HG03139 (cell line): ENCODE measurements around the gene CDRT4.
"Not testable (repeated sequence)": the region's sequence is repeated elsewhere in the genome, so short reads cannot be mapped to it uniquely, and the experiment has no call there.

Experiments used
- ATAC-seq: cut with Tn5 transposase; IDR thresholded peaks from one replicate; pipeline ENCODE4 v1.9.1; 2021; ENCODE audit not compliant: unreplicated experiment

The CDRT4 gene

DNA sequence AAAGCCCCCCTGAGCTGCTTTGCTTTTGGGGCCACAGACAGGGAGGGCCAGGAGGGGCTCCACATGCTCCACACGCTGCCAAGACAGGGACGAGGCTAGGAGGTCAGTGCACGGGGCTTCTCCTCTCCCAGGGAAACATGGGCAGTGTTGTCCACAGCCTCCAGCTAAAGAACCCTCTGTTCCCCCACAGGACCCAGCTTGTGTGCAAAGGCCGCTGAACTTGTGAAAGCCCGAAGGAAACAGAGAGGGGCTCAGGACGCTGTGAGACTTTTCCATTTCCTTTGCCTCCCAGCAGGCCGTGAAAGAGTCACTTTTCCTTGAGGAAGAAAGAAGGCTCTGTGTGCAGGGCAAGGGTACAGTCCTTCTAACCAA, 9.7 kb downstream of the CDRT4 start:
- no peak for ATAC-seq

DNA sequence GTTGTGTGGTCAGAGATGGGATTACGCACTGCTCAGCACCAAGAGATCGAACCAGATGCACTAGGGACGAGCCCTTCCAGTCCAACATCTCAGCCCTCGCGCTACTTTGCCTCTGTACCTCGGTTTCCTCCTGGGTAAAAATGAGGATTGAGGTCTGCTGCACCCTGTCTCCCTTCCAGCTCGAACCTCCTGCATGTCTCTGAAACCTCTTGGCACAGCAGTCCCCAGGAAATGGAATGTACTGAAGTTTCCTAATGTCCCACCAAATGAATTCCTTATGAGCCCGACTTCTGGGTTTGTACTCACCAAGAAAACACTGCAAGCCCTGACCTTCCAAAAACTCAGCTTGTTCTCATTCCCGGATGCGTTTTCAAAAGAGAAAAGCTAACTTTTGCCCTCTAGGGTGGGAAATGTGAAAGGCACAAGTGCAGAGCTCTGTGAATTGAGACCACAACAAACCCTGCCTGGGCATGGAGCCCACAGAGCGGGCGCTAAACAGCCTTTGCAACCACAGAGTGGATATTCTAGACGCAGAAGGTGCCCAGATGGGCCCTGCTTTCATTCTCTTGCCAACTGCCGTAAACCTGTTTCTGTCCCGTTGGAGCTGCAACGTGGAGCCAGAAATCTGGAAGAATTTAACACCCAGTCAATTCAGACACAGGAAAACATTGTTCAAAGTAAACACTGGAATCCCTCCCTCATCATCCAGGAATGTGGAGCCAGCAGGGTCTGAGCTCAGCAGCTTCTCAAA, 10.3 kb downstream of the CDRT4 start:
- ATAC-seq = no peak

DNA sequence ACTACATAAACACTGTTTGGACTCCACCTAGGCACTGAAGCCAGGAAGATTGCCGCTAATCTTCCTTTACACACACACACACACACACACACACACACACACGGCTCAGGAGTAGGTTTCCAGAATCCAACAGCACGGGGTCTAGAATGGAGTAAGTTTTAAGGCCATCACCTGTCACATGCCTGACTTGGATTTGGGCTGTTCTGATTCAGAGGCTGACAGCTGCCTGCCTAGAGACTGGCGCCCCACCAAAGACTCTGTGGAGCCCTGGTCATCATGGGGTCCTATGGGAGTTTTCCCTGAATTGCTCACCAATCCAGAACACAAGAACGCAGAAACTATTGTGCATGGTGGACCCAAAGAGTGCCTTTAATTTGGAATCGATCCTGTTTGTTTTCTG, 10.9 kb downstream of the CDRT4 start:
- ATAC-seq = no peak

DNA sequence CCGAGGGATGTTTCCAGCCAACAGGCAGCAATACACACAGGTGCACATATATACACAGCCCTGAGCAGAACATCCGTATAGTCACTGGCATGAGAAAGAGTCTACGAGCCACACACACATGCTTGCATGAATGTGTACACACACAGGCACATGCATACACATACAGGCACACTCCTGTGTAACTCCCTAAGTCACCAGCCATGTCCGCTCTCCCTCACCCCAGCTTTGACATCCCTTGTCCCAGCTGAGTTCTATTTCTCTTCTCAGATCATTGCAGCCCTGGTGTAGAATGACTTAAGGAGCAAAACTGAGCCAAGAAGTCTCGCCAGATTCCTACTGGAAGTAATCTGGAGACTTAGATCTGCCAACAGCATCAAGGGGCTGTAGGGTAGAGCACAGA, 13.1 kb downstream of the CDRT4 start:
- no peak for ATAC-seq

DNA sequence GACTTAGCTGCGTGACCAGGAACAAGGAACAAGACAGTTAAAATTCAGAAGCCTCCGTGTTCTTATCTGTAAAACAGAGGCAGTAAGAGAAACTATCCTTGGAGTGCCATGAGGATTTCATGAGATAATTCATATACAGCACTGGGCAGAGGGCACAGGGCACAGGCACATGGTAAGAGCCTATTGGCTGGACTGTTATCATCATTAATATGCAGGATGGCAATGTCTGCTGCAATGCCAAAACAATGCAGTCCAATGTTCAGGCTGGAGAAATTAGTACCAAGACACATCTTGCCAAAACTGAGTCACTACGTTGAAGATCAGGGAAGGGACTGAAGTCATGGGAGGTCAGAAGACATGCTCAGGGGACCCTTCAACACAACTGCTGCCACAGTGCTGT, 13.6 kb downstream of the CDRT4 start:
- no peak for ATAC-seq

DNA sequence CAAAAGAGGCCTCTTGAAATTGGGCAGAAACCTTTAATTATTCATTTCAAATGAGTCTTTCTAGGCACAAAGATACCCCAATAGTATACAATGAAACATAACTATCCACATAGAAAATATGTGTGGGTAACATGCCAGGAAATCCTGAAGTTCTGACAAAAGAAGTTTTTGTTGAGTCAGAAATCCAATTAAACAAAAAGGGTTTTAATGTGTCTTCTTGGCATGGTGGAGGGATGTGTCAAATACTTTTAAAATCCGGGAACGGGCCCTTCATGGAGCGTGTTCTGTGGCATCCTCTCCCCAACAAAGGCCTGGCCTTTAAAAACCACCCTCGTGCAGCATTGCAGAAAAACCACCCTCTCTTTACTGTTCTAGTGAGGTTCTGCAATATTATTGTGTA, 14.2 kb downstream of the CDRT4 start:
- ATAC-seq = no peak

DNA sequence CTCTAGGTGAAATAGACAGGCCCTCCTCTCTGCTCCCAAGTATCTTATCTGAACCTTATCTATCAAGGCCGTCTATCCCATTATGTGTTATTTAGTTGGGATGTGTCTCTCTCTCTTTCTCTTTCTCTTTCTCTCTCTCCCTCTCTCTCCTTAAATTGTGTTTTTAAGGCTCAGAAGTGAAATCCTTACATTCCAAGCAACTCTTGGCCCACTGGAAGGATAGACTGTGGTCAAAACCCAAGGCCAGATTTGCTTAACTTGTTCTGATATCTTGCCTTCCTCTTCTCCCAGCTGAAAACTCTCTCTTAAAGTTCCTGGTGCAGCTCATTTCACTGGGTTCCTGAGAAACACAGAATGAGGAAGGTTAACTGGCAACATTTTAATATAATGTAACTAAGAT, 14.7 kb downstream of the CDRT4 start:
- no peak for ATAC-seq

DNA sequence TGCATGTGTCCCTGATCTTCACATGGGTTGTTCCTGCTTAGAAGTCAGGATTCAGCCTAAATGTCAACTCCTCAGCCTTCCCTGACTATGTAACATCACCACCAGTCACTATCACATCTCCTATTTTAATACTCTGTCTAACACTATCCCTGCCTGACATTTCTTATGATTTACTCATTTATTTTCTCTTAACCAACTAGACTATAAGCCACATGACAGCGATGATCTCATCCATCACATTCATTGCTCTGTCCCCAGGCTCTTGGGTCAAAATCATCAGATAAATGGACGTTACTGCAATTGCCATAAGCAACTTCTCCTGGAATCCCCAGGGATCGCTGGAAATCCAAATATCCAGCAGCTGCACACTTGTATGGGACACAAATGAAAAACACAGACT, 15.7 kb downstream of the CDRT4 start:
- no peak for ATAC-seq

DNA sequence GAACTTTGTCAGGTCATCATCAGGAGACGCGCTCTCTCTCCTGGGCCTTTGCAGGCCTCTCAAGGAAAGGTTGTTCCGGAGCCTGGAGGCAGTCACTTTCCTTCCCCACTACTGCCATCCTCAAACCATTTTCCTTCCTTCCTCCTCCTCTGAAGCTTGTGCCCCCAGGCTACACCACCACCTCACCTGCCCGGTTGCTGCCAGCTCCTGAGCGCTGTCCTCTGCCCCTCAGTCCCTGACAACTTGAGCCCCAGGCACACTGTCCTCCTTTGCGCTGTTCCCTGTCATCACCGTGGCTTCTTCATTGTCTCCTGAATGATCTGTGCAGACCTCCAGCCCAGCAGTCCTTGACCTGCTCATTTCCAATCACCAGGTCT, 18.9 kb downstream of the CDRT4 start:
- no peak for ATAC-seq

DNA sequence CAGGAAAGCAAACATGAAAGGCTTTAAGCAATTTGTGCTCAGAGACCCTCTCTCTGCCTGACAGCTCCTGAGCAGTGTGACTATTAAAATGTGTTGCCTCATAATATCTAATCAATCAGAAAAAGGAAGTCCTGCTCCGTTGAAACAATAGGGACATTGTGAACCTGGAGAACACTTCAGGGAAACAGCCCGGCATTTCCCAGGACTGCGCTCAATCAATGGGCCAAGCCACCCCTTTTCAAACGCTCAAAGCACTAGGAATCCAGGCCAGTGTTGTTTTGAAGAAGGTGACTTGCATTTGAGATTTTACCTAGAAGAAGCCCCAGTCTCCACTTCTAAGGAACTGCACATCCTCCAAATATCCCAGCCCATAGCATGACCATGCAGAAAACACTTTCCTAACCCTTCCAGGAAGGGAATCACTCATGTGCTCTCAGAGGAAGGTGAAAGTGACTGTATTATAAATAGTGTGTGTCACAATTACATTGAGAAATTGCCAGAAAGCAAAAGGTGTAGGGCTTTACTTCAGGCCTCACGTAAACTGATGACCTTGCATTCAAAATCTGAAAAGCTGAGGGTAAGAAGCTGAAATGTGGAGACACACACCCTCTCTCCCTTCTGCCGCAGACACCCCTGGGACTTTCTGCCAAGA, 19.4 kb downstream of the CDRT4 start:
- no peak for ATAC-seq

DNA sequence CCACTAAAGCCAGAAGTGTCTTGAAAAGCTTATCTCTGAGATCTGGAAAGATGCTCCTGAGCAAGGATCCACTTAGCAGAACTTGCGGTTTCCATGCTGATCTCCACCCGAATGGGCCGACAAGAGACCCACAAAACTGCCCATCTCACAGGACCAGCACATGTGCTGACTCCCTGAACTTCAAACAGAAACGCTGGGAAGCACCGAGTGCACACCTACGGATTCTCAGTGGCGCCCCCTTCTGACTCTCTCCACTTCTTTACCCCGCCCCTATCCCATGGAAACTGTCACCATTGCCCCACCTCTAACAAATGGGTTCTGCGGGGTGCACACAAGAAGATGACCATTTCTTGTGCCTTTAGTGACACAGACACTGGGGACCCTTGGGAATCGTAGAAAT, 21.4 kb downstream of the CDRT4 start:
- ATAC-seq = no peak

DNA sequence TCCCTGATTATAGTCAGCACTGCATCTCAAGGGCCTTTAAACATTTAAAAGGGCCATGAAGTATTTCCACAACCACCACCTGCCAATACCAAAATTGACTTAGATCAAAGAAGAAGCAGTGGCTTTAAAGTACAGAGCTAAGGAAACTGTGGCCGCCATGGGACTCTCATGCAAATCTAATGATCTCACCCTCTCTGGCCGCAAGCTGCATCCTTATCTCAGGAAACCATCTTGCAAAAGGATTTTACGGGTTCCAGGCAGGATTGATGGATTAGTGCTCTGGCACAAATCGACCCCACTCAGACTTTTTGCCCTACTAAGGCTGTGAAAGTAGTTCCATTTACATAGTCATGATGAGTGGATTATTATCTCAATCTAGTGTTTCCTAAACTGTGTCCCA, 22.6 kb downstream of the CDRT4 start:
- no peak for ATAC-seq

DNA sequence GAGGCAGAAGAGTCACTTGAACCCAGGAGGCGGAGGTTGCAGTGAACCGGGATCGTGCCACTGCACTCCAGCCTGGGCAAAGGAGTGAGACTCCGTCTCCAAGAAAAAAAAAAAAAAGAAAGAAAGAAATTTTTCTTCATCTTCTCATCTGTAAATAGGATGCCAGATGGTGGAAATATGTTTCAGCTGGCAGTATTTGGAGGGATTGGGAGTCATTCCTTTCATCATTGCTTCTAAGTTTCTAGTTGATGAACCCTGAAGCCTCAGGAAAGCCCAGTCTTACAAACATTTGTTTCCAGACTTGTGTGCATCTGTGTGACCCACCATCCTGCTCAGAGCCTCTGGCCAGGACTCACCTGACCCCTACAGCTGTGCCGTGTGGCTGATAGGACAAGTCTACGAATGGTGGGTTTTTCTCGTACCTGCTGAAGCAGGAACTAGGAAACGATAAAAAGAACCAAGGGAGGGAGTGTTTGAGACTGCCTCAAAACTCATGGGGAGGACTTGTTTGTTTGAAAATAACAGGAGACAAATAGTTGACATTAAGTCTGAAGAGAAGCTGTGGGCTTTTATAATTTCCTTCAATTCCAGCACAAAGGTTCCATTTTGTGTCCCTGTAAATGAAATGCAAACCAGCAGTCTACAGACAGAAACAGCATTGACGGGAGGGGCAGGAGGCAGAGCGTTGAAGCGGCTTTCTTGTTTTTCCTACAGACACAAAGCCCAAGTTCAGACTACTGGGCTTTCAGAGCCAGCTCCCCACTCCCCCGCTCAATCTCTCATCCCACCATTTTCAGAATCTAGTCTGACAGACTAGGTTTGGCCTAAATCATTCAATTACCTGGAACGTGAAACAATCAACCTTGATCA, 24.9 kb downstream of the CDRT4 start:
- no peak for ATAC-seq

DNA sequence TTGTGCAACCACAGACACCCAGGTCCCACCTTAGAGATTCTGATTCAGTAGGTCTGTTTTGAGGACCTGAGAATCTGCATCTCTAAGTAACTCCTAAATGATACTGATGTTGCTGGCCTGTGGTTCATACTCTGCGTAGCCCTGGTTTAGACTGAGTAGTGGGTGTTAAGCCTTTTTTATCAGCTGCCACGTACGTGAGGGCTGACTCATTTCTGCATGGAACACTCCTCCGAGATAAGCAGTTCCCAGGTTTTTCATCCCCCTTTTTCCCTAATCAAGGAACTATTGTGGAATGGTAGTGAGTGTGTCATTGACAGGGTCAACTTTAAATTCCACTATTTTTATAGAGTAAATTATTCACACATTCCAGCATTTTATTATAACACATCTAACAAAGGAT, 26.1 kb downstream of the CDRT4 start:
- ATAC-seq = no peak

DNA sequence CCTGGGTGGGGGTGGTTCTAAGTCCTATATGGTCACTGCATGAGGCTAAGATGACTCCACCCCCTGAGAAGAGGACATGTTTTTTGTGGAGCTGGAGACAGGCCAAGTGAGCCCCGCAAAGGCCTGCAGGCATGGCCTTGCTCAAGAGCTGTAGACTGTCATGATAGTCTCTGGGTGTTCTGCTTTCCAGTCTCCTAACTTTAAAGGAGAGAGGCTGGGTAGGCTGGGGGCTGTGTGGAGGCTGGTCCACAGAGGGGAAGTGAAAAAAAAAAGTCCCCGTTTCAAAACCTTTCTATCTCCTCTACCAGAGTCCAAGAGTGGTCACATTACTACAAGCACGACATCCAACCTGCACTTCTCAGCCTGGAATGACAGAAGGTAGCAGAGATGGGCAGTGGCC, 27.1 kb downstream of the CDRT4 start:
- ATAC-seq = no peak

DNA sequence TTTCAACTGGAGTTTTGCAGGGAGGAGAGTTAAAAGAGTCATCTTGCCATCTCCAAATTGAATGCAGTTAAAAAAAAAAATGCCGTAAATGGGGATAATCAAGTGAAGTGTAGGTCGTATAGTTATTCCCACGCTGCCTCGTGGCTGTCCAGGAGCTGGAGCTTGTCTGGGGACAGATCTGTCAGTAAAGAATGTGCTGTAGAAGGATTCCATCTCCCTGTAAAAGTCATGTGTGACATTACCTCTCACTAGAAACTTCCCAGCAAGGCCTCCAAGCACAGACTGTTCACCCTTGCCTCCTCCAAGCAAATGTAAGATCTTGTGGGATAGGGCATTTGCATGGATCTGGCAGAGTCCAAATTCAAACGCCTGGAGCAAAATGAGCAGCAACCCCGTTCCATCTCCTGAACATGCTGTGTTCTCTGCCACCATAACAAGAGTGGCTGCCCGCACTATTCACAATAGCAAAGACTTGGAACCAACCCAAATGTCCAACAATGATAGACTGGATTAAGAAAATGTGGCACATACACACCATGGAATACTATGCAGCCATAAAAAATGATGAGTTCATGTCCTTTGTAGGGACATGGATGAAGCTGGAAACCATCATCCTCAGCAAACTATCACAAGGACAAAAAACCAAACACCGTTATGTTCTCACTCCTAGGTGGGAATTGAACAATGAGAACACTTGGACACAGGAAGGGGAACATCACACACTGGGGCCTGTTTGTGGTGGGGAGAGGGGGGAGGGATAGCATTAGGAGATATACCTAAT, 28.0 kb downstream of the CDRT4 start:
- not testable (repeated sequence) for ATAC-seq

DNA sequence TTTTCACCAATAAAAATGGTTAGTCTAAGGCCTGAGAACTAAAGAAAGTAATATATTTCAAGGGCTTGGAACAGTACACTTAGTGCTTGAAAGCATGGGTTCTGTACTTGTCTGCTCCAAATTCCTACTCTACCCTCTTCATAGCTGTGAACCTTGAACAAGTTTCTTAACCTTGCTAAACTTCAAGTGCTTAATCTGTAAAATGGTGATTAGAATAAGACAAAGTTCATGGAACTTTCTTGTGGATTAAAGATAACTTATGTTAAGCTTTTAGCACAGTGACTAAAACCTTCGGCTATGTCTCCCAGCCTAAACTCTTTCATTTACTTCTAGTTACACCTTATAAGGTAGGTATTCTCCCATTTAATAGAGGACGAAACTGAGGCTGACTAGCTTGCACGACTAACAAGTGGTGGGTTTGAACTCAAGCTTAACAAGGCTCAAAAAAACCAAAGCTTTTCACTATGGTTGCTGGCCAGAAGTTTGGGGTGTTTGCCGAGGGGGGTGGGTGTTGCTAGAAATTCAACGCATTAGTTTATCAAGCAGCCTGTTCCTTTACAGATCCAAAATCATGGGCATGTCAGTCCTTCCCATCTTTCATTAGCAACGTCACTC, 28.8 kb downstream of the CDRT4 start:
- no peak for ATAC-seq

DNA sequence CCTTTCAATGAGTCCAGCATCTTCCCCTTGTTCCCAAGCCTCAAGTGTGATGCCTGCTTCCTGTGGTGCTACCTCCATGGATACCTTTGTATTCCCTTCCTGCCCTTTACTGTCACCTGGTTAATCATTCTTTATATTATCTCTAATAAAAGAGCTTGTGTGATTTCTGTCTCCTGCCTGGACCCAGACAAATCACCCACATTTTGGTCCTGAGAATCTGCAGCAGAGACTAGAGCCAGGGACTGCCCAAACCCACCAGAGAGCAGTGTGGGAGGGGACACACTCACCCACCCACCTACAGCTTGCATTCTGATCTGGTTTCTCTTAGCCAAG, 30.2 kb downstream of the CDRT4 start:
- ATAC-seq = no peak

DNA sequence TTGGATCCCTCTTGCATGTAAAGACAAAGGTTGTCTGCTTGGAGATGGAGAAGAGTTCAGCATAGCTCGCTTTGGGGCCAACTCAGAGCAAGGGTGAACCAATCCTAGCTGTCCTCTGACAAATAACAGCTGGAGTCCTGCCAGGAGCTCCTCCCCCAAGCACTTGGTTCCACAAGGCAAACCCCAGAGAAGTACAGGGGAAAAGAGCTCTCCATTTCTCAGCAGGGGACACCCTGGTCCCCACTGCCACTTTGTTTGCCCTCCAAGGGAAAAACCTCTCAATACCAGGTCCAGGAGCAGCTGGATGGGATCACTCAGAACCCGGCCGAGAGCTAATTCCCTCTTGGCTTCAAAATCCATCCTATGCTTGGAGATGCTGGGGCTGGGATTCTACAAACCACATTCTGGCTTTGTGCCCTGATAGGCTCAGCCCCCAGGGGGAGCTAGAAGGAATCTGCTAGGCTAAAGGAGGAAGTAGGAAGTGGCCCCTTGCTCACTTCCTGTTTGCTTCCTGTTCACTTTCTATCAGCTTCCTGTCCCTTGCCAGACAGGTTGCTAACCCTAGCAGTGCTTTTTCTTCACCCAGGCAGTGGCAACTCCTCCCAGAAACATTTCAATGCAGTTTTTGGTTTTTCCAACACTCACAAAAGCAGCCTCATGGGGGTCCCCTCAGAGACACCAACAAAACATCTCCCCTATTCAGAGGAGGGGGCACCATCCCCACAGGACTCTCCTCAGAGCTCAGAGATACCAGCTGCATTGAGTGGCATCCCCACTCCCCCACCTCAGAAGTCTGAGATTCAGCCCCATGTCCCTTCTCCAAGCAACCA, 30.7 kb downstream of the CDRT4 start:
- ATAC-seq = no peak

DNA sequence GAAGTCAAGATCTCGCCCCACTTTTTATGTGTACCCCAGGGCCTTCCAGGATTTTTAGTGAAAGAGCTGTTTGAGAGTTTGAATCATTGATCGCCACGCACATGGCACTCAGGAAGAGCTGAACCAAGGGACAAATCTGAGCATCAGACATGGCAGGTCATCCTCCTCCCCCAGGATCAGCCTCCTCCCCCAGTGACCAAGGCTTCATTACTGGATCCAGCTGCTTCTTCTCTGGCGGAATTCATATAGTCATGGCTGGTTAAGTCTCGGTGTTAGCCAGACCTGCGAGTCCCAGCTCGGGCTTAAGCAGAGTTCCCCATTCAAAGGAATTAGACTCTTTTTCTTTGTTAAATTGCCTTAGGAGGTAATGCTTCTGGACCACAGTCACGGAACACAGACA, 32.5 kb downstream of the CDRT4 start:
- ATAC-seq = no peak
